DMS 273 (cell line): ENCODE results near the gene NEFH.
"Not testable (repeated sequence)": the region's sequence is repeated elsewhere in the genome, so short reads cannot be mapped to it uniquely, and the experiment has no call there.

Source experiments
- DNase-seq: peaks from one replicate; lab custom pipeline; 2025; ENCODE audit not compliant: unreplicated experiment; lab: John Stamatoyannopoulos, UW

NEFH gene

GRCh38 chr22:29479417-29480261 lies at the start of gene NEFH:
TSS of gene NEFH (plus strand) at chr22:29480218. CDS start at chr22:29480263, 45 bp downstream.
- DNase-seq = peak; percentile 75

DNA sequence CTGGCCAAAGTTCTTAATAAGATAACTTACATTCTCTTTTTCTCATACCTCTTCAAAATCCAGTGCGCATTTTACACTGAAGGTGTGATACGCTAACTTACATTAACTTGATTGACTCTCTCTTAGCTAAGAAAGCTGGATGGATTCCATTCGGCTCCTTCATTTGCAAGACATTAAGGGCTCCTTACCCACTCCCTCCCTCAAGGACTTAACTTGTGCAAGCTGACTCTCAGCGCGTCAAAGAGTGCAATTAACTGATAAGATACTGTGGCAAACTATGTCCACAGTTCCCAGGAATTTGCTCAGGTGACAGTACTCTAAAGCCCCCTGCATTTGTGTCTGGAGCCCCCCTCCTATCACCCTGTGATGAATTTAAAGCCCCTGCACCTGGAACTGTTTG lies 48.0 kb upstream of the NEFH start:
- no peak for DNase-seq

DNA sequence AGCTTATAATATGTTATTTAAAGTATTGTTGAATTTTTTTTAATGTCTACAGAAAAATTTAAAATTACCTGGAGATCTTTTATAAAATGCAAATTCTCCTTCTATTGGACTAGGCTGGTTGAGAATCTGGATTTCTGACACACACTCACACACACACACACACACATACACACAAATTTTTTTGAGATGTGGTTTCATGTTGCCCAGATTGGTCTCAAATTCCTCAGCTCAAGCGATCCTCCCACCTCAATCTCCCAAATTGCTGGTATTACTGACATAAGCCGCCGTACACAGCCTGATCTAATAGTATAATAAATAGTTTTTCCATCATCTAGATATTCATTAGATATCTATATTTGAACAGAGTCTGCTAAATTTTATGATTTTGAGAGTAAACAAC lies 46.2 kb upstream of the NEFH start:
- no peak for DNase-seq

- DNase-seq = no peak
Measured at GRCh38 chr22:29434288-29434687, 45.7 kb upstream of the NEFH start.

DNA sequence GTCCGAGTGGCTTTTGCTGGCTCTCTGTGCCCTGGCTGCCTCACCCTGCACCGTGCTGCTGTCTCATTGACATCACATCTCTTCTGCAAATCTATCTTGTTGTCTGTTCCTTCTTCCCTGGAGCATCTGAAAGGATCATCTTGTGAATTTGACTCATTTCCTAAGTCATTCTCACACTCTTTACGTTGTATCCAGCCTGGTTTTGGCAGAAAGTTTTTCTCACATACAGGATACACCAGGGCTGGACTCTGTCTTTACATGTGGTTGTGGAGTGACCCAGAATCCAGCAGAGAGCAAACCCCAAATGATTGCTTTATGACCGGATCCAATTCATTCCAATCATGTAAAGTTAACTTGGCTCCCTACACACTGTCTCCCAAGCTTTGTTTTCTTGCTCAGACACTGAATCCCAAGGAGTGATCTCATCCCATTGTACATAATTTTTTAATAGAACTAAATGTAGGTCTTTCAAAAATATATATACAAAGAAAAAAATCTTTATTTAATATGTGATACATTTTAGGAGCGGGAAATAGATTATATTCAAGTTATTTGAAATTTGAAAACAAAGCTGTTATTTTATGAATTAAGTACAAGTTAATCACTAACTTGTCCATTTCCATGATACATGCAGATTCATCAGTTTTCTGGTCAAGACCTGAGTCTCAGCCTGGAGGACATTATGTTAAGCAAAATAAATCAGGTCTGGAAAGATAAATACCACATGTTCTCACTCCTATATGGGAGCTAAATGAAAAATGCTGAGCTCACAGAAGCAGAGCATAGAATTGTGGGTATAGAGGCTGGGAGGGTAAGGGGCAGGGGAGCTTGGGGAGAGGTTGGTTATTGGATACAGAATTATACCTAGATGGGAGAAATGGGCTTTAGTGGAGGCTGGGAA lies 44.5 kb upstream of the NEFH start:
- DNase-seq = no peak

DNA sequence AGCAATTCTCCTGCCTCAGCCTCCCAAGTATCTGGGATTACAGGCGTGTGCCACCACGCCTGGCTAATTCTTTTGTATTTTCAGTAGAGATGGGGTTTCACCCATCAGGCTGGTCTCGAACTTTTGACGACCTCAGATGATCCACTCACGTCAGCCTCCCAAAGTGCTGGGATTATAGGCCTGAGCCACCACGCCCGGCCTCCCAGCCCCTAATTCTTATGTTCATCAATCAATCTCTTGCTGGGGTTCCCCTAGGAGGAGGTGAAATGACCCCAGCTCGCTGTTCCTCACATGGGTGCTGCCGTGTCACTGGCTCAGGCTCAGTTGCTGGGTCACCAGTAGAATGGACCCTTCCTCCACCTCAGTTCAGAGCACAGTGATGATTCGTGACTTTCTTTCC lies 41.7 kb upstream of the NEFH start, which contains the start of gene RFPL1:
Gene RFPL1 (plus strand): TSS at position 301 of the 400 bp plus-strand sequence.
- DNase-seq = not testable (repeated sequence)

GRCh38 chr22:29442976-29443375 lies 37.0 kb upstream of the NEFH start:
- no peak for DNase-seq

DNA sequence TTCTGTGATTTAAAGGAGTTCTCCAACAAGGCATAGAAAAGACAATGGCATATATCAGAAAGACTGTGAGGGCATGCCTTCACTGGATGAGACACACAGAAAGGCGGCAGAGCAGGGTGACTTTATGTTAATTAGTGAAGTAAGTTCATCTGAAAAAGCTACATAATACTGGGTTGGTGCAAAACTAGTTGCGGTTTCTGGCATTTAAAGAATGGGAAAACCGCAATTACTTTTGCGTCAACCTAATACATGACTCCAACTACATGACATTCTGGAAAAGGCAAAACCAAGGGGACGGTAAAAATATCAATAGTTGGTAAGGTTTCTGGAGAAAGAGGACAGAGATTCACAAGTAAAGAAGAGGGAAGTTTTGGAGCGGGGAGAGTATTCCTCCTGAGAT lies 36.6 kb upstream of the NEFH start:
- DNase-seq = no peak

GRCh38 chr22:29443861-29444792 lies 35.9 kb upstream of the NEFH start:
- DNase-seq = no peak

- DNase-seq = no peak
Measured at GRCh38 chr22:29445508-29445907, 34.5 kb upstream of the NEFH start.

DNA sequence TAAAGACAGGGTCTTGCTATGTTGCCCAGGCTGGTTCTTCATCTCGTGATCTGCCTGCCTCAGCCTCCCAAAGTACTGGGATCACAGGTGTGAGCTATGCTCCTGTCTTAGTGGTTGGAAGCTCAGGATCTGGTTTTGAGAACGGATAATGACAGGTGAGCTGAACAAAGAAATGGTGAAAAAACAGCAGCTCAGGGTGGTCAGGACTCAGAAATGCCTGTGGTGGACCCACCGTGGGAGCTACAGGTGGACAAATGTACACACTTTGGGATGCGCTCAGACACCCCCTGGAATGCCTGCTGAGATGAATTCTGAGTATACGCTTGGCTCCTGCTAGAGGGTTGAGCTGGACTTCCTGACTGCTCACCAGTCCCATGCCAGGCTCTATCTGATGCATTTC lies 32.1 kb upstream of the NEFH start:
- DNase-seq = no peak

DNA sequence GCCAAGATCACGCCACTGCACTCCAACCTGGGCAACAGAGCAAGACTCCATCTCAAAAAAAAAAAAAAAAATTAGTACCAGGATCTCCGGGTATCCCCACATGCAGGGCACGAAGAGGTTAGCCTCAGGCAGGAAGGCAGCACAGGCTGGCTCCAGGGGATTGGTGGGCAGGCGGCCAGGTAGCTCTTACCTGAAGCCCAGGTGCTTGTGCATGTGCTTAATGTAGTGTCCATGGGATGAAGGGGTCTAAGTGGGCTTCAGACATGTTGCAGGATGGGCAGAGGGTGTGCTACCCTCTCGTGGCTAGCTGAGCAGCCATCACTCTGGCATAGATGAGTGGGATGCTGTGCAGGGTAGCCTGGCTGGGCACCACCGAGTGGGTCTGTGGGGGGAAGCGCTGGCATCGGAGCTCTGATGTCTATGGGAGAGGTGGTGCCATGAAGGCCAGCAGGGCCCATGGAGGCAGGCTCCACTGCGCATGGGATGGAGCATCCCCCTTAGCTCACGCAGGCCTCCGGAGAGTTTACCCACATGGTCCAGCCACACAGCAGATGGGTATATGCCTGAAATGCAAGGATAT lies 30.6 kb upstream of the NEFH start:
- no peak for DNase-seq

- no peak for DNase-seq
Measured at GRCh38 chr22:29450222-29450621, 29.8 kb upstream of the NEFH start.

GRCh38 chr22:29451863-29452262 lies 28.2 kb upstream of the NEFH start:
- DNase-seq = no peak

- DNase-seq = no peak
Measured at GRCh38 chr22:29454276-29454675, 25.7 kb upstream of the NEFH start.

- DNase-seq = no peak
Measured at GRCh38 chr22:29456211-29456671, 23.8 kb upstream of the NEFH start.

DNA sequence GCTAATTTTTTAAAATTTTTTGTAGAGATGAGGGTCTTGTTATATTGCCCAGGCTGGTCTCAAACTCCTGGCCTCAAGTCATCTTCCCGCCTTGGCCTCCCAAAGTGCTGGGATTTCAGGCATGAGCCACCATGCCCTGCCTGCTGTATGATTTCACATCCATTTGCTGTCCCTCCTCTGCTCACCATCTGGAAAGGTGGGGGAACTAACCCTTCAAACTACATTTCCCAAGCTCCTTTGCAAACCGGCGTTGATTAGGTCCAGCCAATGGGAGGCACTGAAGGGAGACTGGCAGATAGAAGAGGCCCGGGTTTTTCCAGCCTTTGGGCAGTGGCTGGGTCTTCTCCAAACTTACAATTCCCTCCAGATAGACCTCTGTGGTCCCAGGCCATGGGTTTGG lies 22.3 kb upstream of the NEFH start:
- peak; percentile 91 for DNase-seq

GRCh38 chr22:29458551-29458950 lies 21.5 kb upstream of the NEFH start:
- no peak for DNase-seq

DNA sequence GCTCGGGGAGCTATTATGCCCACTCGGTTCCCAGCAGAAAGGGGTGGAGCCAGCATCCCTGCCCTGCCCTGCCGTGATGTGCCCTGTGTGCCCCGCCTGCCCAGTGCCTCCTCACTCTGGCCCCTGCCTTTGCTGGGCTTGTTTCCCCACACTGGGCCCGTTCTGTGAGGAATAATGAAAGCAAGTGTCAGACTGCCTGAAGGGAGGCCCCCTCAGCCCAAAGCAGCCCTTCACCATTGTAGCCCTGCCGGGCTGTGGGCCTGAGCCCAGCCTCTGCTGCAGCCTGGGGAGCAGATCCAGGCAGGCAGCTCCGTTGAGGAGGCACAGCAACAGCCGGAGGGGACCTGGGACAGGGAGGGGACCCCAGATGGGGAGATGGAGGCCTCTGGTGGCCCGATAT lies 20.2 kb upstream of the NEFH start:
- DNase-seq = no peak

- DNase-seq = no peak
Measured at GRCh38 chr22:29461263-29461662, 18.8 kb upstream of the NEFH start.
